Prostate gland (tissue), 2 donors: ENCODE data around the gene UXS1. TPM values are rescaled to one million over a fixed set of nuclear protein-coding genes. Genes with fewer than 3 reads are reported as not detected.
"Not testable (repeated sequence)": the region's sequence is repeated elsewhere in the genome, so short reads cannot be mapped to it uniquely, and the experiment has no call there.

Source experiments
- DNase-seq: peaks from one replicate; pipeline ENCODE4 v3.0.0-alpha.2; 2019; ENCODE audit warnings: low spot score
- H3K27ac ChIP-seq, 2 donors: fragments of 200-600 bp; sonication (generic); 2 replicates each; pipeline ENCODE4 v1.5.1; 2017 to 2019
- H3K27me3 ChIP-seq: fragments of 200-600 bp; sonication (generic); replicated peaks from 2 replicates; pipeline ENCODE4 v1.5.1; 2019; ENCODE audit not compliant: insufficient read depth
- H3K36me3 ChIP-seq, 2 donors: fragments of 200-600 bp; sonication (generic); 1 replicate in 1 of 2; 2 replicates in 1 of 2; pipeline versions ENCODE4 v1.5.1 to v1.8.1; 2017 to 2019
- H3K4me1 ChIP-seq: fragments of 200-600 bp; sonication (generic); replicated peaks from 2 replicates; pipeline ENCODE4 v1.5.1; 2019
- H3K4me3 ChIP-seq, 2 donors: fragments of 200-600 bp; sonication (generic); 2 replicates each; pipeline ENCODE4 v1.5.1; 2017 to 2019
- H3K9me3 ChIP-seq: fragments of 200-600 bp; sonication (generic); 2 replicates; pipeline ENCODE4 v1.5.1; 2017
- CTCF ChIP-seq, 4 experiments: fragments of 200-600 bp in 2 of 4; fragments of 450-650 bp in 2 of 4; sonication (generic) in 2 of 4; IDR thresholded peaks; 1 replicate in 3 of 4; 2 replicates in 1 of 4; pipeline ENCODE4 v1.5.1; 2016 to 2019; ENCODE audit warnings: antibody characterized with exemption in 4 of 4, mild to moderate bottlenecking in 2 of 4, moderate library complexity in 2 of 4
- POLR2A ChIP-seq: fragments of 450-650 bp; IDR thresholded peaks from one replicate; pipeline ENCODE4 v1.6.1; 2016; ENCODE audit warnings: antibody characterized with exemption, mild to moderate bottlenecking
- POLR2AphosphoS5 ChIP-seq: sonication (generic); formaldehyde crosslinking; IDR thresholded peaks from one replicate; pipeline ENCODE4 v1.6.1; 2017; ENCODE audit warnings: antibody characterized with exemption
- WGBS: methylation state at CpG from one replicate; pipeline ENCODE4 v1.1.5; 2018; 5-methylcytosine and 5-hydroxymethylcytosine counted together
- intact Hi-C: fragments of 100-400 bp; cut with DNase I; formaldehyde crosslinking; loops from one replicate; pipeline ENCODE4 v1.14.2; 2022
- total RNA-seq, 2 donors: library from RNA; depleted of rRNA; stranded (reverse); fragments of >200 nt; gene quantifications; one replicate each; pipeline ENCODE4 v1.1.0, GENCODE V29; 2016

Gene UXS1
- total RNA-seq, 2 donors from 2014 or later: 30.7 to 54.8 TPM

DNA sequence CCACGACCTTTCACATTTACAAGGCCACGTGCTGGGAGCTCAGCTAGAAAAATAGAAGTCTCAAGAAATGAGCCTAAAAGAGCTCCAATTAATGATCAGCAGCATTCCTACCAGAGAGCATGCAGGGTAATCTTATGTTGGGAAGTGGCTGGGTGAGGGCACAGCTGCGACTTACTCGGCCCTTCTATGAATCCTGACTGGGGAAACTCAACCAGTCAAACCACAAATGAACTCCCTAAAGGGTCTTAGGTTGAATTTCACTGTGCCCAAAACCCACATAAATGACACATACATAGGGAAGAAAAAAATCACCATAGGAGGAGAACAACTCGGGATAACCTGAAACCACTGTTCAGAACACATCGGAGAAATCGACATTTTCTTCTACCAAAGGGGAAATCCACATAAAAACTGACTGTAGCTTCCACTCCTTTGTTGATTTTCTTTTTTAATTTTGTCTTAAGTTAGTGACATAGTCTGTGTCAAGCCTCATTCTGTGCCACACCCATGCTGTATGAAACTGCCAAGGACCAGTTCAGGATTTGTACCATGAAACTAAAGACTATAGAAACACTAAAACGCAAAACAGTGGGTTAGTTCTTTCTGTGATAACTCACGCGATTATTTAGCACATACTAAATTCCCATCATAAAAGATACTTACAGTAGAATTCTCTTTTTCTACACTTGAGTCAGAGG, 54.7 kb downstream of the UXS1 start:
- DNase-seq: no peak
- Histone ChIP-seq H3K4me3 (no peak overlapping the region), H3K27me3 (no peaks in the 10 kb centered on the region), H3K36me3 (no peaks in the 10 kb centered on the region), H3K4me1 (no peaks in the 10 kb centered on the region), H3K27ac (peak overlapping the region; percentile 52 to 57), H3K9me3 (no peaks in the 10 kb centered on the region)
- no peak for TF ChIP-seq POLR2A
- TF ChIP-seq POLR2AphosphoS5: no peak
- no peak for TF ChIP-seq CTCF (IDR thresholded peaks at IDR 0.05)
- intact Hi-C loops: no loop called here
- 88% methylated on average over 10 of the region's 10 CpGs for WGBS

GRCh38 chr2:106138543-106139237, 55.4 kb downstream of the UXS1 start:
- Histone ChIP-seq H3K9me3 (no peaks in the 10 kb centered on the region), H3K27me3 (no peaks in the 10 kb centered on the region), H3K27ac (peak overlapping the region; percentile 52 to 57), H3K4me3 (no peak overlapping the region), H3K36me3 (no peaks in the 10 kb centered on the region), H3K4me1 (no peaks in the 10 kb centered on the region)
- 50% methylated on average over 11 of the region's 11 CpGs for WGBS
- intact Hi-C loops: no loop called here
- no peak for TF ChIP-seq POLR2A
- TF ChIP-seq CTCF (IDR thresholded peaks at IDR 0.05): no peak
- TF ChIP-seq POLR2AphosphoS5: no peak
- no peak for DNase-seq

- intact Hi-C loops: no loop called here
- no peaks in the 10 kb centered on the region for H3K4me1 ChIP-seq
- no peak for TF ChIP-seq POLR2AphosphoS5
- no peak for TF ChIP-seq POLR2A
- TF ChIP-seq CTCF (IDR thresholded peaks at IDR 0.05): no peak
- H3K27ac ChIP-seq: peak overlapping the region; percentile 52 to 57
- no peak overlapping the region for H3K4me3 ChIP-seq
- no peak for DNase-seq
- no peaks in the 10 kb centered on the region for H3K36me3 ChIP-seq
- WGBS: 76% methylated on average over 14 of the region's 14 CpGs
- no peaks in the 10 kb centered on the region for H3K27me3 ChIP-seq
- H3K9me3 ChIP-seq: no peaks in the 10 kb centered on the region
Observed at GRCh38 chr2:106137731-106138521, 56.2 kb downstream of the UXS1 start.

DNA sequence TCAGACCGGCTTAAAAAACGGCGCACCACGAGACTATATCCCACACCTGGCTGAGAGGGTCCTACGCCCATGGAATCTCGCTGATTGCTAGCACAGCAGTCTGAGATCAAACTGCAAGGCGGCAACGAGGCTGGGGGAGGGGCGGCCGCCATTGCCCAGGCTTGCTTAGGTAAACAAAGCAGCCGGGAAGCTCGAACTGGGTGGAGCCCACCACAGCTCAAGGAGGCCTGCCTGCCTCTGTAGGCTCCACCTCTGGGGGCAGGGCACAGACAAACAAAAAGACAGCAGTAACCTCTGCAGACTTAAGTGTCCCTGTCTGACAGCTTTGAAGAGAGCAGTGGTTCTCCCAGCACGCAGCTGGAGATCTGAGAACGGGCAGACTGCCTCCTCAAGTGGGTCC, 62.9 kb downstream of the UXS1 start:
- H3K27ac ChIP-seq, H3K27me3 ChIP-seq, intact Hi-C loops, H3K4me1 ChIP-seq, H3K36me3 ChIP-seq, DNase-seq, H3K4me3 ChIP-seq, H3K9me3 ChIP-seq: not testable (repeated sequence)
- no CpG with 5 or more reads among the region's 14 CpGs for WGBS

DNA sequence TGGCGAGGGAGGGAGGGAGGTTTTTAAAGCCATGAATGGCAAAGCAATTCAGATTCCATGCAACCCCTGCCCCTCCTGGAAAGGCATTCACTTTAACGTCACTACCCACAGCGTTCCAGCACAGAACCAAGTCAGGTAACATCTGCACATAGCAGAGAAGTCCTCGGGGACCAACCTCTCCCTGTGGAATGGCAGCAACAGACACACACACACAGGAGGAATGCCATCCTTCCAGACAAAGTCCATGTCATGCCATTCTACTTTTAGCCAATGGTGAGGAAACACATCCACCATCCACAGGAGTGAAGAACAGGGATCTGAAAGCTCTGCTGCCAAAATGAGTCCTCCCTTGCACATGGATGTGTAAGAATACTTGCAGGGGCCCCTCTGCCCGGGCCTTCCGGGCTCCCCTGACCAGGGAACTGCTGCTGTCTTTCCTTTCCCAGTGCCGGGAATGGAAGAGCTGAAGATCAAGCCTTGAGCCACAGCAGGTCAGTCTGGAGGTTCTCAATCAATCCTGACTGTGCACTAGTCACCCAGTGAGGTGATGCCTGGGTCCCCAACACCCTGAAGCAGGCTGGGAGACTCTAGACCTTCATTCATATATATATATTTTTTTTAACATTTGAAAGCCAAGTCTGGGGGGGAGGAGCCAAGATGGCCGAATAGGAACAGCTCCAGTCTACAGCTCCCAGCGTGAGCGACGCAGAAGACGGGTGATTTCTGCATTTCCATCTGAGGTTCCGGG, 63.7 kb downstream of the UXS1 start:
- Histone ChIP-seq H3K4me3 (no peak overlapping the region), H3K27ac (peak overlapping the region in 1 of 2 donors; percentile 35), H3K9me3 (no peaks in the 10 kb centered on the region), H3K4me1 (no peaks in the 10 kb centered on the region), H3K36me3 (no peaks in the 10 kb centered on the region), H3K27me3 (no peaks in the 10 kb centered on the region)
- intact Hi-C loops: no loop called here
- DNase-seq: no peak
- 77% methylated on average over 13 of the region's 13 CpGs for WGBS
- TF ChIP-seq POLR2AphosphoS5 (no peak), CTCF (IDR thresholded peaks at IDR 0.05) (no peak), POLR2A (no peak)
